LoVo (cell line): ENCODE results near the gene RGS11.
A peak's percentile ranks its signal among the peaks of the same experiment; 100 is the strongest.

Source experiments
- DNase-seq: peaks from one replicate; pipeline ENCODE4 v3.0.0-alpha.2; 2016; ENCODE audit warnings: low spot score

The RGS11 gene

GRCh38 chr16:275786-276232 lies at the start of gene RGS11:
RGS11 (minus strand) TSS chr16:275944; CDS start chr16:275911, 33 bp downstream.
- DNase-seq, result peak; percentile 22

GRCh38 chr16:324451-325334 lies 48.9 kb upstream of the RGS11 start:
- DNase-seq, result no peak

- DNase-seq, result no peak
Measured at GRCh38 chr16:324201-324450, 48.4 kb upstream of the RGS11 start.

- no peak for DNase-seq
Measured at GRCh38 chr16:322476-323143, 46.9 kb upstream of the RGS11 start.

- no peak for DNase-seq
Measured at GRCh38 chr16:321532-321931, 45.8 kb upstream of the RGS11 start.

GRCh38 chr16:320206-320605 lies 44.5 kb upstream of the RGS11 start:
- DNase-seq, result no peak

- no peak for DNase-seq
Measured at GRCh38 chr16:318628-319027, 42.9 kb upstream of the RGS11 start.

- DNase-seq, result no peak
Measured at GRCh38 chr16:317583-317982, 41.8 kb upstream of the RGS11 start.

- DNase-seq, result no peak
Measured at GRCh38 chr16:316741-317464, 41.2 kb upstream of the RGS11 start.

- DNase-seq, result no peak
Measured at GRCh38 chr16:314795-315299, 39.1 kb upstream of the RGS11 start.

- DNase-seq, result no peak
Measured at GRCh38 chr16:314351-314750, 38.6 kb upstream of the RGS11 start.

GRCh38 chr16:311725-312124 lies 36.0 kb upstream of the RGS11 start:
- no peak for DNase-seq

- DNase-seq, result no peak
Measured at GRCh38 chr16:309476-309875, 33.7 kb upstream of the RGS11 start.

- no peak for DNase-seq
Measured at GRCh38 chr16:307691-308312, 32.1 kb upstream of the RGS11 start.

- DNase-seq, result no peak
Measured at GRCh38 chr16:306911-307370, 31.2 kb upstream of the RGS11 start.

GRCh38 chr16:305916-306626 lies 30.3 kb upstream of the RGS11 start:
- no peak for DNase-seq

- DNase-seq, result no peak
Measured at GRCh38 chr16:303760-304505, 28.2 kb upstream of the RGS11 start.

- DNase-seq, result no peak
Measured at GRCh38 chr16:301950-302349, 26.2 kb upstream of the RGS11 start.

GRCh38 chr16:301235-301634 lies 25.5 kb upstream of the RGS11 start:
- DNase-seq, result no peak

- DNase-seq, result no peak
Measured at GRCh38 chr16:297832-298231, 22.1 kb upstream of the RGS11 start.
